Heart right ventricle (tissue), 16 donors: ENCODE measurements around the gene CLCN6. TPM values are rescaled to one million over a fixed set of nuclear protein-coding genes. Genes with fewer than 3 reads are reported as not detected.

ENCODE experiments used
- ATAC-seq, 8 donors: fragments of 200-7000 bp; cut with Tn5 transposase; one replicate each; pipeline ENCODE4 v1.9.1; 2020; ENCODE audit warnings: mild to moderate bottlenecking in 8 of 8, moderate library complexity in 8 of 8, moderate number of reproducible peaks in 1 of 8
- DNase-seq, 2 donors: peaks; one replicate each; pipeline ENCODE4 v3.0.0-alpha.2; 2020
- H3K27ac ChIP-seq, 10 donors: fragments of 200-600 bp; sonication (generic) in 2 of 10; one replicate each; pipeline versions ENCODE4 v1.5.0 to v1.8.0; 2020 to 2022; ENCODE audit warnings: mild to moderate bottlenecking in 3 of 10
- H3K27me3 ChIP-seq, 7 donors: fragments of 200-600 bp; one replicate each; pipeline ENCODE4 v1.8.0; 2021 to 2022; ENCODE audit warnings: mild to moderate bottlenecking in 2 of 7
- H3K36me3 ChIP-seq, 9 donors: fragments of 200-600 bp; sonication (generic) in 1 of 9; one replicate each; pipeline versions ENCODE4 v1.5.0 to v1.8.0; 2020 to 2022; ENCODE audit warnings: mild to moderate bottlenecking in 2 of 9
- H3K4me1 ChIP-seq, 9 donors: fragments of 200-600 bp; sonication (generic) in 1 of 9; one replicate each; pipeline versions ENCODE4 v1.5.0 to v1.8.0; 2020 to 2022; ENCODE audit warnings: mild to moderate bottlenecking in 4 of 9
- H3K4me3 ChIP-seq, 10 donors: fragments of 200-600 bp; sonication (generic) in 2 of 10; one replicate each; pipeline versions ENCODE4 v1.5.0 to v1.8.0; 2020 to 2022; ENCODE audit warnings: mild to moderate bottlenecking in 7 of 10, moderate library complexity in 2 of 10
- H3K9me3 ChIP-seq, 11 donors: fragments of 200-600 bp in 10 of 11; sonication (generic) in 2 of 11; one replicate each; pipeline versions ENCODE4 v1.5.0 to v1.8.0; 2013 to 2022; ENCODE audit warnings: mild to moderate bottlenecking in 2 of 11, control low read depth in 1 of 11, moderate library complexity in 1 of 11
- WGBS, 2 donors: extraction: QIAGEN DNeasy Blood & Tissue Kit; methylation state at CpG; one replicate each; pipeline ENCODE4 v1.1.7; 2013; ENCODE audit warnings: inconsistent platforms in 1 of 2; 5-methylcytosine and 5-hydroxymethylcytosine counted together
- intact Hi-C, 10 donors: fragments of 100-400 bp; cut with DNase I; formaldehyde crosslinking; loops; one replicate each; pipeline versions ENCODE4 v1.11.1 to v1.14.2; 2022
- polyA plus RNA-seq, 2 donors: library from polyadenylated mRNA; stranded (reverse); fragments of 200-250 nt; gene quantifications; one replicate each; pipeline ENCODE4 v1.2.3, GENCODE V29; 2013
- total RNA-seq, 10 donors: library from RNA; stranded (reverse); fragmentation: NEBNext Ultra II Directional in 3 of 10; extraction: Animal tissue kit (Norgen Biotek cat#: 25700) in 3 of 10; gene quantifications; one replicate each; pipeline versions ENCODE4 v1.2.1 to v1.2.4, GENCODE V29; 2021 to 2023
- TF ChIP-seq, protein P1 (sequence below), 9 donors: fragments of 200-600 bp; sonication (generic) in 2 of 9; IDR thresholded peaks; one replicate each; pipeline versions ENCODE4 v1.5.0 to v1.8.0; 2021 to 2022; ENCODE audit warnings: antibody characterized with exemption in 9 of 9, mild to moderate bottlenecking in 5 of 9, moderate library complexity in 1 of 9
- donor health status: Arrhythmogenic right ventricular cardiomyopathy.
- donor health status: ischemic (EF 13 %, LVEDD 7.1; RV severe dilation, severe dysfunction).
- donor health status: healthy with polysubstance abuse.
- donor health status: DM: no; HTN: yes; CAD: no.
- donor health status: DM: no; HTN: no; CAD: no.
- donor health status: ischemic (EF 25% LVEDD 6.9; RV normal size, moderate dysfunction).
- donor health status: ischemic (EF 25% LVEDD 5.7; RV mildly dilated, moderate dysfunction).
- donor health status: healthy.
- donor health status: DM: yes; HTN: yes; CAD: no.
- donor health status: Ischemic cardiomyopathy.
- donor health status: ischemic (EF 35%, LVEDD 5.7; RV mildly dilated, moderate dysfunction).
- donor health status: nonischemic (EF 11% LVEDD 7.7; RV severe dilation, severe dysfunction).
- donor health status: DM: yes; HTN: yes; CAD: no.
- donor health status: PGD.
- donor health status: ischemic (EF 29% LVEDD 5.4; RV normal size, mild dysfunction).
- donor health status: nonischemic (EF 23%, LVEDD 6.1; RV moderate dilation, normal function).

The CLCN6 gene
- total and polyA plus RNA-seq, 12 donors: 9.1 to 20.9 (median 16.2) TPM

DNA sequence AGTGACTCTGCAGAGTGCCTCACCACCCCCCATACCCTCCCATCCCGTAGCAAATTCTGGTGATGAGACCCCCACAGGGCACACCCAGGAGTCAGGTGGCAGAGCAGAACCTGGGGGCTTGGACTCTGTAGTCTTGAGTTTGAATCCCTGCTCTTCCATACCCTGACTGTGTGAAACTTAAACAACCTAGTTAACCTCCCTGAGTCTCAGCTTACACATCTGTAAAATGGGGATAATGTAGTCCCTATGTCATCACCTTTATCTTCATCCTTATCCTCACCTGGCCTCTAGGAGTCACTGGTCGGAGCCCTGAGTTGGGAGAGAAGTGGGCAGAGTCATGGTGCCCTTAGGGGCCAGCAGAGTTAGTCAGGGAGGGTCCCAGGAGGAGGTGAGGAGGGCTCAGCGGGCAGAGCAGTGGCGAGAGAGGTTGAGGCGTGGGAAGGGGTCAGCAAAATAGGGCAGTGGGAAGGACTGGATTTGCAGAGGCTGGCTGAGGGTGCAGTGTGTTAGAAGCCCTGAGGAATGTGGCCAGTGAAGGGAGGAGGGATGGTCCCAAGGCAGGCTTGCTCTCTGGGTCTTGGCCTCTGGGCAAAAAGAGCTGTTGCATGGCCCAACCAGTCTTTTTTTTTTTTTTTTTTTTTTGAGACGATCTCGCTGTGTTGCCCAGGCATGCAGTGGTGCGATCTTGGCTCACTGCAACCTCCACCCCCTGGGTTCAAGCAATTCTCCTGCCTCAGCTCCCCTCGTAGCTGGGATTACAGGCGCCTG, 25.4 kb upstream of the CLCN6 start:
- intact Hi-C loops: loop anchor here in 1 of 10 donors (5.0 kb wide), 1 partner anchor 43 kb away; the partner anchor contains the start of gene AGTRAP
- TF ChIP-seq, protein P1, sequence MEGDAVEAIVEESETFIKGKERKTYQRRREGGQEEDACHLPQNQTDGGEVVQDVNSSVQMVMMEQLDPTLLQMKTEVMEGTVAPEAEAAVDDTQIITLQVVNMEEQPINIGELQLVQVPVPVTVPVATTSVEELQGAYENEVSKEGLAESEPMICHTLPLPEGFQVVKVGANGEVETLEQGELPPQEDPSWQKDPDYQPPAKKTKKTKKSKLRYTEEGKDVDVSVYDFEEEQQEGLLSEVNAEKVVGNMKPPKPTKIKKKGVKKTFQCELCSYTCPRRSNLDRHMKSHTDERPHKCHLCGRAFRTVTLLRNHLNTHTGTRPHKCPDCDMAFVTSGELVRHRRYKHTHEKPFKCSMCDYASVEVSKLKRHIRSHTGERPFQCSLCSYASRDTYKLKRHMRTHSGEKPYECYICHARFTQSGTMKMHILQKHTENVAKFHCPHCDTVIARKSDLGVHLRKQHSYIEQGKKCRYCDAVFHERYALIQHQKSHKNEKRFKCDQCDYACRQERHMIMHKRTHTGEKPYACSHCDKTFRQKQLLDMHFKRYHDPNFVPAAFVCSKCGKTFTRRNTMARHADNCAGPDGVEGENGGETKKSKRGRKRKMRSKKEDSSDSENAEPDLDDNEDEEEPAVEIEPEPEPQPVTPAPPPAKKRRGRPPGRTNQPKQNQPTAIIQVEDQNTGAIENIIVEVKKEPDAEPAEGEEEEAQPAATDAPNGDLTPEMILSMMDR (IDR thresholded peaks at IDR 0.05): no peak
- 79 to 81% methylated on average over 9 to 10 of the region's 10 CpGs for WGBS, 2 donors
- ATAC-seq: no peak
- no peak overlapping the region for H3K27ac ChIP-seq
- no peak overlapping the region for H3K4me3 ChIP-seq
- no peaks in the 10 kb centered on the region for H3K9me3 ChIP-seq
- no peaks in the 10 kb centered on the region for H3K36me3 ChIP-seq
- peaks cover 10 to 15% (median 12%) of the 10 kb centered on the region in 9 donors for H3K4me1 ChIP-seq
- no peak for DNase-seq
- no peaks in the 10 kb centered on the region for H3K27me3 ChIP-seq

DNA sequence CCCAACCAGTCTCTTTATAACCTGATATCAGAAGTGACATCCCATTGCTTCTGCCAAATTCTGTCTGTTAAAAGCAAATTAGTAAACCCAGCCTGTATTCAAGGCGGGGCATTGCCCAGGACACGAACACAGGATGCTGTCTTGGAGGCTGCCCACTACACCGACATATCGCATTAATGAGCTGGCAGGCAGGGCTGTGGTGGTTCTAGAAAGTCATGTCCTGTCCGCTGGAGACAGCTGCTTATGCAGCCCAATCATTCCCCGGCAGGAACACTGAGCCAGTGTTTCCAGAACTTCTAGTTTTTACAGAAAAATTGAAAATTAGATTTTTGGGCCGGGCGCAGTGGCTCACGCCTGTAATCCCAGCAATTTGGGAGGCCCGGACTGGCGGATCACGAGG, 24.7 kb upstream of the CLCN6 start:
- Histone ChIP-seq H3K27ac (no peak overlapping the region), H3K9me3 (no peaks in the 10 kb centered on the region), H3K4me1 (peaks cover 10 to 23% (median 19%) of the 10 kb centered on the region in 9 donors), H3K27me3 (no peaks in the 10 kb centered on the region), H3K36me3 (no peaks in the 10 kb centered on the region), H3K4me3 (no peak overlapping the region)
- DNase-seq: no peak
- intact Hi-C loops: loop anchor here in 1 of 10 donors (5.0 kb wide), 1 partner anchor 44 kb away; the partner anchor contains the start of gene AGTRAP
- TF ChIP-seq, protein P1 (IDR thresholded peaks at IDR 0.05): no peak
- 82 to 86% methylated on average over 12 of the region's 12 CpGs for WGBS, 2 donors
- ATAC-seq: no peak

DNA sequence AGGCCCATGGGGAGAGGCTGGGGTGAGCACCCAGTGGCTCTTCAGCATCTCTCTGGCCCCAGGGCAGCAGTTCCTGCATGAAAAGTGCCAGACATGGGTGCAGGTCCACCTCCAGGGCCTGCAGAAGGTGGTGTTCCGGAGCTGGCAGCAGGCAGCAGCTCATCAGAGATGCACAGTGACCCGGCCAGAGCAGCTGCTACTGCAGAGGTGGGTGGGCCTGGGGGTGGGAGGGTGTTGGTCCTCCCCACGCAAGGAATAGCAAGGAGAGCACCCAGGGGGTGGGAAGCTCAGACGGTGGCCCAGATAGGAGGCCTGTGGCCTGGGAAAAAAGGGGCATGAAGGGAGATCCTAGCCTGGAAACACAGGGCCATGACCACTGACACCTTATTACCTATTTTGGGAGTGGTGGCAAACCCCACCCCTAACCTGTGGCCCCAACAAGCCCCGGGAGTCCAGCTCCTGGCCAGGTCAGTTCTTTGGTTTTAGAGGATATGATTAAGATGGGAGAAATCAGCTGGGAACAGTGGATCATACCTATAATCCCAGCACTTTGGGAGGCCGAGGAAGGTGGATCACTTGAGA, 23.8 kb upstream of the CLCN6 start:
- TF ChIP-seq, protein P1 (IDR thresholded peaks at IDR 0.05): no peak
- Histone ChIP-seq H3K4me1 (peaks cover 18 to 32% (median 28%) of the 10 kb centered on the region in 9 donors), H3K27ac (no peak overlapping the region), H3K27me3 (no peaks in the 10 kb centered on the region), H3K4me3 (no peak overlapping the region), H3K36me3 (no peaks in the 10 kb centered on the region), H3K9me3 (no peaks in the 10 kb centered on the region)
- intact Hi-C loops: loop anchor here in 1 of 10 donors (5.0 kb wide), 1 partner anchor 45 kb away; the partner anchor contains the start of gene AGTRAP
- DNase-seq (no peak), ATAC-seq (no peak)
- WGBS, 2 donors: 82% methylated on average over 6 of the region's 6 CpGs

DNA sequence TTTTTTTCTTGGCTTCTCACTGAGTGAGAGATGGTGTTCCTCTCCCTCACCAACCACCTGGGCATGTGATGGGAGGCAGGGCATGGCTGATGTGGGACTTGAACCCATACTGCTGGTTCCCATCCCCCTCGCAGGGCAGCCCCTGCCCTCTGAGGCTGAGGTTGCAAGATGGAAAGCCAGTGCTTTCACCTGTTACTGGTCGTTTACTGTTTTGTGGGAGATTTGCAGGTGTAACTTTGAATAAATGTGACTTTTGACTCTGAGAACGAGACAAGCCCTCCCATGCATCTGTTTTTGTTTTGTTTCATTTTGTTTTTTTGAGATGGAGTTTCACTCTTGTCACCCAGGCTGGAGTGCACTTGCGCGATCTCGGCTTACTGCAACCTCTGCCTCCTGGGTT, 22.4 kb upstream of the CLCN6 start:
- Histone ChIP-seq H3K27ac (no peak overlapping the region), H3K27me3 (no peaks in the 10 kb centered on the region), H3K9me3 (no peaks in the 10 kb centered on the region), H3K36me3 (peaks cover 0 to 6% (median 0%) of the 10 kb centered on the region in 9 donors), H3K4me1 (peaks cover 30 to 45% (median 42%) of the 10 kb centered on the region in 9 donors), H3K4me3 (no peak overlapping the region)
- 94 to 96% methylated on average over 6 of the region's 6 CpGs for WGBS, 2 donors
- TF ChIP-seq, protein P1 (IDR thresholded peaks at IDR 0.05): no peak
- DNase-seq: no peak
- ATAC-seq: no peak
- intact Hi-C loops: loop anchor here in 1 of 10 donors (5.0 kb wide), 1 partner anchor 46 kb away; the partner anchor contains the start of gene AGTRAP
